CD4-positive, alpha-beta T cell treated with Interleukin-21 for 1 hour (primary cell): Measurements from ENCODE around the gene SLC12A8.

Experiments
- DNase-seq: peaks from one replicate; pipeline ENCODE4 v3.0.0-alpha.2; 2020

The SLC12A8 gene

GRCh38 chr3:125050488-125051090, 162.0 kb downstream of the SLC12A8 start:
- DNase-seq, result no peak

GRCh38 chr3:125048282-125048681, 164.3 kb downstream of the SLC12A8 start:
- no peak for DNase-seq

- no peak for DNase-seq
Observed at GRCh38 chr3:125045965-125046364, 166.6 kb downstream of the SLC12A8 start.

GRCh38 chr3:125045194-125045593, 167.4 kb downstream of the SLC12A8 start:
- DNase-seq, result no peak

GRCh38 chr3:125043599-125044151, 168.9 kb downstream of the SLC12A8 start:
- DNase-seq, result no peak

- no peak for DNase-seq
Observed at GRCh38 chr3:125042725-125043406, 169.7 kb downstream of the SLC12A8 start.

- no peak for DNase-seq
Observed at GRCh38 chr3:125039131-125040100, 173.1 kb downstream of the SLC12A8 start.

GRCh38 chr3:125037498-125038150, 174.9 kb downstream of the SLC12A8 start:
- DNase-seq, result no peak

GRCh38 chr3:125035217-125035616, 177.3 kb downstream of the SLC12A8 start:
- DNase-seq, result no peak

GRCh38 chr3:125033616-125034015, 178.9 kb downstream of the SLC12A8 start:
- no peak for DNase-seq

- DNase-seq, result no peak
Observed at GRCh38 chr3:125033135-125033534, 179.4 kb downstream of the SLC12A8 start.

GRCh38 chr3:125032683-125033082, 179.9 kb downstream of the SLC12A8 start:
- DNase-seq, result no peak
